C1 segment of cervical spinal cord (tissue), 14 donors: Measurements from ENCODE around the gene DCXR.

Experiments
- DNase-seq, 14 donors: peaks; one replicate each; lab custom pipeline; 2025; lab: John Stamatoyannopoulos, UW

Gene DCXR

GRCh38 chr17:82022981-82023446, 14.5 kb downstream of the DCXR start, which contains the start of gene LRRC45:
Gene LRRC45, plus strand, starts transcription at chr17:82023305. Its CDS starts 339 bp downstream, at chr17:82023644.
- peak; percentile 97 to 100 (median 99) for DNase-seq

GRCh38 chr17:82022310-82022980, 15.1 kb downstream of the DCXR start, which contains the start of gene CENPX:
Gene CENPX, minus strand, starts transcription at chr17:82022878. Its CDS starts 17 bp downstream, at chr17:82022861.
- no peak for DNase-seq

- no peak for DNase-seq
These were observed 15.6 kb downstream of the DCXR start for GRCh38 chr17:82021900-82022309.

- peak in 13 of 14 donors; percentile 8 to 58 (median 35) for DNase-seq
These were observed 16.2 kb downstream of the DCXR start for GRCh38 chr17:82021107-82021899.

- DNase-seq = peak in 1 of 14 donors; percentile 50
These were observed 16.9 kb downstream of the DCXR start for GRCh38 chr17:82020572-82021106.

- peak in 3 of 14 donors; percentile 11 to 42 (median 17) for DNase-seq
These were observed 17.6 kb downstream of the DCXR start for GRCh38 chr17:82019690-82020571.

- DNase-seq = no peak
These were observed 18.4 kb downstream of the DCXR start for GRCh38 chr17:82018989-82019689.

GRCh38 chr17:82018152-82018988, 19.1 kb downstream of the DCXR start:
- DNase-seq = no peak

- DNase-seq = no peak
These were observed 19.8 kb downstream of the DCXR start for GRCh38 chr17:82017612-82018151.

GRCh38 chr17:82016875-82017459, 20.5 kb downstream of the DCXR start:
- DNase-seq = no peak

- no peak for DNase-seq
These were observed 21.2 kb downstream of the DCXR start for GRCh38 chr17:82016061-82016874.

- DNase-seq = no peak
These were observed 22.1 kb downstream of the DCXR start for GRCh38 chr17:82015311-82015971.

GRCh38 chr17:82014971-82015310, 22.6 kb downstream of the DCXR start:
- DNase-seq = no peak

- peak in 1 of 14 donors; percentile 16 for DNase-seq
These were observed 23.1 kb downstream of the DCXR start for GRCh38 chr17:82014432-82014831.

- DNase-seq = no peak
These were observed 23.6 kb downstream of the DCXR start for GRCh38 chr17:82013772-82014321.

GRCh38 chr17:82013341-82013740, 24.2 kb downstream of the DCXR start:
- DNase-seq = peak in 7 of 14 donors; percentile 6 to 65 (median 28)

- peak in 1 of 14 donors; percentile 36 for DNase-seq
These were observed 24.7 kb downstream of the DCXR start for GRCh38 chr17:82012640-82013295.
